EL (cell line): ENCODE measurements around the gene ABITRAM.
"Not testable (repeated sequence)": the region's sequence is repeated elsewhere in the genome, so short reads cannot be mapped to it uniquely, and the experiment has no call there.

ENCODE experiments used
- DNase-seq: peaks from one replicate; pipeline ENCODE4 v3.0.0-alpha.2; 2016

ABITRAM gene, protein sequence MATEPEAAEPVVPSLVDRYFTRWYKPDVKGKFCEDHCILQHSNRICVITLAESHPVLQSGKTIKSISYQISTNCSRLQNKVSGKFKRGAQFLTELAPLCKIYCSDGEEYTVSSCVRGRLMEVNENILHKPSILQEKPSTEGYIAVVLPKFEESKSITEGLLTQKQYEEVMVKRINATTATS

DNA sequence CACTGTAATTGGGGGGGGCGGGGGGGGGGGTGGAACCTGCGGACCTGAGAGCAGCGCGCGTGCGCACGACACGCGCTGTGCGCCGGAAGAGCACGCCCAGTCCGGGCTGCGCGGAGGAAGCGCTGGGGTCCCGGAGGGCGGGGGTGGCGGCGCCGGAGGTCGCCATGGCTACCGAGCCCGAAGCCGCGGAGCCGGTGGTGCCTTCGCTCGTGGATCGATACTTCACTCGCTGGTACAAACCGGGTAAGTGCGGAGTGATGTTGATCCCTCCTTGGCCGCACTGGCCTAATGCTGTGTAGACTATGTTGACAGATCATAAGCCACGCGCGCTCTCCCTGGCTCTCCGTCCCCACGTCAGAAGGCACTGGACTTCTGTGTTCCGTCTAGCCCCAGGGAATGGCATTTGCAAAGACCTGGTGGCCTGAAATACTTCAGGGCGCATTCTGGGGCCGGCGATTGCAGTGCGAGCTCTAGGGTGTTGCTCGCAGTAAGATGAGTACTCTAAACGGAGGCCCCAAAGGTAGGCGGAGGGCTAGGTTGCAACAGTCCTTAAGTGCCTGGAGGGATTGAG, at the start of gene ABITRAM:
ABITRAM (plus strand) TSS at position 78 of the 571 bp plus-strand sequence; CDS start at position 165, 87 bp downstream.
- DNase-seq = peak; percentile 82

DNA sequence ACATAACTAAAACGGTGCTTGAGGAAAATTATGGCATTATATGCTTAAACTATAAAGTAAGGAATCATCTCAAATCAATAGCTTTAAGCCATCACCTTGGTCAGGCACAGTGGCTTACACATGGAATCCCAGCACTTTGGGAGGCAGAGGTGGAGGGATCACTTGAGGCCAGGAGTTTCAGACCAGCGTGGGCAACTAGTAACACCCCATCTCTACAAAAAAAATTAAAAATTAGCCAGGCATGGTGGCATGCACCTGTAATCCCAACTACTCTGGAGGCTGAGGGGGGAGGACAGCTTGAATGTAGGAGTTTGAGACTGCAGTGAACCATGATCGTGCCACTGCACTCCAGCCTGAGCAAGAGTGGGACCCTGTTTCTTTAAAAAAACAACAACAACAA, 49.5 kb upstream of the ABITRAM start:
- DNase-seq = no peak

DNA sequence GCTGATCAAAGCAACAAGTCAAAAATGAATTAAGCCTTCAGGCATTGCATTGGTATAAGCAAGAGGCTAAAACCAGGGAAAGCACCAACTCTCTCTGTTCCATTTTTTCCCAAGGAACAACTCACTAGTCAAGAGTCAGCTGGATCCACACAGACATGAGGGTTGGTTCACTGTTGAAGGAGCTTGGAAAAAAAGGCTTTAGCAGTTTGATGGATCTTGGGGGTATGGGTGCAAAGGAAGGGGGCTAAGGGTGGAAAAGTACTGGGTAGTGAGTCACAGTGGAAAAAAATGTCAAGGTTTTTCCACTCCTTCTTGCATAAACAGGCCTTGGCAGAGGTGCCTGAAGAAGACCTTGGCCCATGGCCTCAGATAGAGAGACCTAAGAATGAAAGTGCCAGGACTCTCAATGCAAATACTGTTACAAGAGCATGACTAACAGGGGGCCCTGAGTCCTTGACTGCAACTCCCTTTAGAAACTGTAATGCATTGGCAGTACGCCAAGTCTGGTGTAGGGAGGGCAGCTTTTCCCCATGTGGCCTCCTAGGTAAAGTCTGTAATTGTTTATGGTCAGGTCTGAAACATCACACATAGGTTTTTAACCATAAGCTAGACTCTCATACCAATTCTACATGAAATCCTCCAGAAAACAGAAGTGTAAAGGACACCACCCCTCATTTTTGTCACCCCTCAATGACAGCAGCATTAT, 48.4 kb upstream of the ABITRAM start:
- peak; percentile 74 for DNase-seq

DNA sequence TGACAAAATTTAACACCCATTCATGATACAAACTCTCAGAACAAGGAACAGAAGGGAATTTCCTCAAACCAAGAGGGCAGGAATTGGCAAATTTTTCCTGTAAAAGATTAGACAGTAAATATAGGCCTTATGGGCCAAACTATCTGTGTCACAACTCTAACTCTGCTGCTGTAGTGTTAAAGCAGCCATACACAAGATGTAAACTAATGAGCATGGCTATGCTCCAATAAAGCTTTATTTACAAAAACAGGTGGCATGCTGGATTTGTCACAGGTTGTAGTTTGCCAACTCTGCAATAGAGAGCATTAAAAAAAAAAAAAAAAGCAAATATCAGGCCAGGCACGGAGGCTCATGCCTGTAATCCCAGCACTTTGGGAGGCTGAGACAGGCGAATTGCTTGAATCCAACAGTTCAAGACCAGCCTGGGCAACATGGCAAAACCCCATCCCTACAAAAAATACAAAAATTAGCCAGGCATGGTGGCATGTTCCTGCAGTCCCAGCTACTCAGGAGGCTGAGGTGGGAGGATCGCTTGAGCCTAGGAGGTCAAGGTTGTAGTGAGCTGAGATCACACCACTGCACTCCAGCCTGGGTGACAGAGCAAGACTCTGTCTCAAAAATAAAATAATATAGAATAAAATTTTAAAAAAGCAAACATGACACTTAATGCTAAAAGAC, 47.5 kb upstream of the ABITRAM start:
- not testable (repeated sequence) for DNase-seq

DNA sequence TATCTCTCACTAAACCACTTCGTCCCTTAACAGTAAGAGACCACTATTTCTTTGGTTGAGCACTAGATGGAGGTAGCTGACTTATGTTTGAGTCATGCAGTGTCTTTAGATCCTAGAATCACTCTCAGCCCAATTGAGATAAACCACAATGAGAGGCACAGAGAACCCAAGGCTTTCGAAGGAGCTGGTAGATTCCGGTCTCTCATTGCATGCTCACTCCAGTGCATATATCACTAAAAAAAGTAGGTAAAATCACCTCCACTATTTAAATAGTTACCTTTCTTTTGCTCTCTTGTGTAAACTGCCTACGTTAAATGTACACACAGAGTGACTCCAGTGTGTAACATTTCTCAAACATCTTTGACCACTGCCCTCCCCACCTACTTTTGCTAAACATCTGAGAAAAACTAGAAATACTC, 44.5 kb upstream of the ABITRAM start:
- DNase-seq = peak; percentile 23

DNA sequence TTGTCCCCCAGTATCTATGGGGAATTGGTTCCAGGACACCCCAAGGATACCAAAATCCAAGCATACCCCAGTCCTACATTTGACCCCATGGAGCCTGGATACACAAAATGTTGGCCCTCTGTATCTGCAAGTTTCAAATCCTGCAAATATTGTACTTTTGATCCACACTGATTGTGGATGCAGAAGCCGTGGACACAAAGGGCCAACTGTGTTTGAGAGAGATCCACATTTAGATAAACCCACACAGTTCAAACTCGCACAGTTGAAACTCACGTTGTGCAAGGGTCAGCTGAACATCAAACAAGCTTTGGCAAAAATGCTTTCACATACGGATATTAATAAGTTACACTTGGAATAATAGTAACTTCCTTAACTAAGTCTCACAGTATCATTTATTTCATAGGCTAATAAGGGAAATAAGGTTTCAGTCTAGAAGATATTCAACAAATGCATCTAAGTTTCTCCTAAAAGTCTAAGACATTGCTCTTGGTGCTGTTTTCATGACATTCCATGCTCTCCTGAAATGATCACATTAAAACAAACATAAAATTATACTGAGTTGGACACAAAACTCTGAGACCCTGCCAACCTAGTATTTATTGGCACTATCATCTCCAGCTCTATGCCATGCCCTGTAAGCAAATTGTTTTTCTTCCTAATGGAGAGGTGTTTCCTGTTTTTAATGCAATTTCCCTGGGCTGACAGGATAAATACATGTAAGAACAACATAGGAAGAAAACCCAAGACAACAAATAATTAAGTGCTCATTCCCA, 39.8 kb upstream of the ABITRAM start:
- no peak for DNase-seq

DNA sequence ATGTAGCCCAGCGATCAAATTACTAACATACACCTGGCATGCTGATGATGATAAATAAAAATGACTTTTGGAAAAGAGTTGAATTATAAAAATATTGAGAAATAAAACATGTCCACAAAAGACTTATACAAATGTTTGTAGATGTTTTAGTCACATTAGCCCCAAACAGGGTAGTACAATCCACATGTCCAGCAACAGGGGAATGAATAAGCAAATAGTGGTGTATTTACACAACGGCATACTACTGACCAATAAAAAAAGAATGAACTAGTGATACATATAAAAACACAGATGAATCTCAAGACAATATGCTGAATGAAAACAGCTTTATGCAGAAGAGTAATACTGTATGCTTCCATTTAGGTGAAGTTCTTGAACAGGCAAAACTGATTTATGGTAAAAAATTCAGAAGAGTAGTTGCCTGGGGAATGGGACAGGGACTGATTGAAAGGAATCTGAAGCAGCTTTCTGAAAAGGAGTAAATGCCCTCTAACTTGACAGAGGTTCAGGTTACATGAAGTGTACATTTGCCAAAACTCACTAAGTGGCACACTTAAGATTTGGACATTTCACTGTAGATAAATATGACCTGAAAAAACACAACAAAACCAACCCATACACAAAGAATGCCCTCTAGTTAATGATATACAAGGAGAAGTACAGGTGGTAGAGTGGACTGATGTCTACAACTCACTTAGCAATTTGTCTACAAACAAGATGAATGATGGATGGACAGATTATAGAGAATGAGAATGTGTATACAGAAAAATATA, 36.7 kb upstream of the ABITRAM start:
- DNase-seq = no peak

DNA sequence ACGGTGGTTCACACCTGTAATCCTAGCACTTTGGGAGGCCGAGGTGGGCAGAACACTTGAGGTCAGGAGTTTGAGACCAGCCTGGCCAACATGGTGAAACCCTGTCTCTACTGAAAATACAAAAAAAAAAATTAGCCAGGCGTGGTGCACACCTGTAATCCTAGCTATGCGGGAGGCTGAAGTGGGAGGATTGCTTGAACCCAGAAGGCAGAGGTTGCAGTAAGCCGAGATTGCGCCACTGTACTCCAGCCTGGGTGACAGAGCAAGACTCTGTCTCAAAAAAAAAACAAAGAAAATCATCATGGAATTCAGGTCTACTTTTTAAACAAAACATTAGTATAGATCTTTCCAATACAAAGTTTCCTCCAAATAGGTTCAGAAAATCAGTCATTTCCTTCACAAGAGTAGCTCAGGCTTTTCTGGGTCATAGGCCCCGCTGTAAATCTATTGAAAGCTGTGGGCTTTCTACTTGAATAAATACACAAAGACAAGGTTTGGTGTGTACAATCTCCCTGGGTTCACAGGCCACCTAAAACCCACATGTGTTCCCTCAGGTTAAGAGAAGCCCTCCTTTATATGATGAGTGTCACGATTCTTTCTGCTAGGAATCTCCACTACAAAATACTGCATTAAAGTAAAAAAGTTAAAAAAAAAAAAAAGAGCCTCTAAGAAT, 35.0 kb upstream of the ABITRAM start:
- not testable (repeated sequence) for DNase-seq

DNA sequence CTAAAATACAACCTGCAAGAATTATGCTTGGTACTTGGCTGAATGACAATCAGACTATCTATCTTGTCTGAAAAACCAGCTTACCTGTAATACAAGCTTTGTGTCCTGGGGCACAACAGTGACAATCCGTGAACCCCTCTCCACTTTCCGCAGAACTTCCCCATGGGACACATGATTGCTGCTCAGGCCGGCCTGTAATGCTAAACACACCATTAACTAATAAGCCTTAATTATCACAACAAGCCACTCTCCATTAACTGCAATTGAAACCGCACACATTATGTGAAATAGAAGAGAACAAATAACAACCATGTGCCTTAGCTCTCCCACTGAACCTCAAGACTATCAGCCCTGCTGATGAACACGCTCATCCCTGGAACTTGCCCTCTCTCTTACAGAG, 34.0 kb upstream of the ABITRAM start:
- no peak for DNase-seq

DNA sequence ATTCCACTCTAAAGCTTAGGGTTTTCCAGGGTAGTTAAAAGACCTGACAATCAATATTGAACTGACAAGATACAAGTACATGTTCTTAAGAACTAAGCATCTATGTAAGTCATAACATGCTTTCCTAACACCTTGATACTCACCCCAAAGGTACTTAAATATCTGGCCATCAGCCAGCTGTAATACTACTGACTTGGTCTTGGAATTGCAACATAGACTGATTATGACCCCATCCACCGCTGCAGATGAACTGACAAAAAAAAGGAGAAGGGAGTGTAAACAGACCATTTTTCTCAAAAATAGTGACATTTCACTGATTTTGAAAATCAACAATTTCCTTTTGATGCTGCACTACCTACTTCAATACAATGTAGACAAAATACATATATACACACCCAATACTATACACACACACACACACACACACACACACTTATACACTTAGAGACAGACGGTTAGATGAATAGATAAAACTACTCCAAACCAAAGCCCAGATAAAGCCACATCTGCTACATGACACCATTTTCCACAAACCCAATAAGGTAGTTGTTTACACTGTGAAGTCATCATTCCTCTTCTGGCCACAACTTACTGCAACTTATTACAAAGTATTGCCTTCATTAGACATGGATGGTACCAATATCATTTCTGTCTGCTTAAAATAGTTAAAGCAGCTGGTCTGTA, 30.6 kb upstream of the ABITRAM start:
- DNase-seq = no peak

DNA sequence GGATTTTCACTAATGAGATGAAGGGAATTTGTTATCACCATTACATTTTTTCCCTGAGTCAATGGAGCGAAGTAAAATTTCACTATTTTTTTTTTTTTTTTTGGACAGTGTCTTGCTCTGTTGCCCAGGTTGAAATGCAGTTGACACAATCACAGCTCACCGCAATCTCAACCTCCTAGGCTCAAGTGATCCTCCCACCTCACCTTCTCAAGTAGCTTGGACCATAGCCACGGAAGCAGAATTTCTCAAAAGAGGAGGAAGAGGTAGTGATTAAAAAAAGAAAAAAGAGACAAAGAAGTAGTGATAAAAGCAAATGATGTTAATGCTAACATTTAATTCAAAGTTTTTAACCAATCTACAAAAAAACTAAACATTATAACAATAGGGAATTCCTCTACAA, 30.0 kb upstream of the ABITRAM start:
- DNase-seq = no peak

DNA sequence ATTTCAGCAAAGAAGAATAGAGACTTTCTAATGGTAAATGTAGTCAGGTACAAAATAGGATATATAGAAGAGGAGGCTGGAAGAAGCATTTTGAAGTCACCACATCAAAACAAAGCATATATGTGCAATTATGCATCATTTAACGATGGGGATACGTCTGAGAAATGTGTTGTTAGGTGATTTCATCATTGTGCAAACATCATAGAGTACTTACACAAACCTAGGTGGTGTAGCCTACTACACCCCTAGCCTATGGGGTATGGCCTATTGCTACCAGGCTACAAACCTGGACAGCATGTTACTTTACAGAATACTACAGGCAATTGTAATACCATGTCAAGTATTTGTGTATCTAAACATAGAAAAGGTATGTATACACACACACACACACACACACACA, 28.7 kb upstream of the ABITRAM start:
- no peak for DNase-seq

DNA sequence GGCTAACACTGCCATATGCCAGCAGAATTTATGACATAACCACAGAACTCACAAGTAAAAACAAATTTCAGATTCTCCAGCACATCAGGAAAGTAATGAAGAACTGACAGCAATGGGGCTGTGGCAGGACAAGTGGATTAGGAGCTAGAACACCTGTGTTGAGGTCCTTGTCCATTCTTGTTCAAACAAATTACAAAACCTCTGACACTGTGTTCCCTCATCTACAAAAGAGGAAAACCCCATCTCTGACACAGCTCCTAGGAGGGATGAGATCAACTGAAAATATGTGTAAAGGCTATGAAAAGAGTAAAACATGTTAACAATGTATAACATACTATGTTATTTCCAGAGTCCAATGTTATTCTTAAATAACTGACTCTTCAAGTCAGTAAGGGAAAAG, 23.8 kb upstream of the ABITRAM start:
- DNase-seq = no peak

DNA sequence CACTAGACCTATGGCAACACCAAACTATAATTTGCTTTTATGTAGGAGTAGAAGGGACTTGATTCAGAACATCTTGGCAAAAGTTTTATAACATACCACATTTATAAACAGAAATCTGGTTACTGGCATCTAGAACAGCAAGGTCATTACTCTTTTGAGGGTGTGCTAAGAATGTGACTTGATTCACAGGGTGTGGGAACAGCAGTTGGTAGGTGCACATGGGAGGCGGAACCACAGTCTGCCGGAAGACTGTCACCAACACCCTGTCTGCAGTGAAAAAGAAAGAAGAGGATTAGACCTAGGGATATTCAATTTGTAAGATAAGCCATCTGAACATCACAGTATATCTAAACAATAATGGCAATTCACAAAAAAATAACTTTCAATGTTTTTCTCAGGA, 23.3 kb upstream of the ABITRAM start:
- DNase-seq = no peak

DNA sequence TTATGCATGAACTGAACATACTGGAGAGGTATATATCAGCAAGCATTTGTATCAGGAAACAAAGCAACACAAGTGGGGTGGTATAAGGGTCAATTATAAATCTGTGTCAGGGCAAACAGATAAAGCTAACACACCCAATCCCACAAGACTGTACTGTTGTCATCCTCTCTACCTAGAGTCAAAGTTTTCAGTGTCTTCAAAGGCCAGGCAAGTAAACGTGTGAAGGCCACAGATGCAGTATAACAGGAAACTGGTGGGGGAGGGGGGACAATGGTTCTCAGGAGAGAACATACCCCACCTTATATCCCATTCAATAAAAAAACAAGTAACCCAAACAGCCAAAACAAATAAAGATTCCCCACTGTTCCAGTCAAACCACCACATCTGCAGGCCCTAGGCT, 22.4 kb upstream of the ABITRAM start:
- DNase-seq = no peak

DNA sequence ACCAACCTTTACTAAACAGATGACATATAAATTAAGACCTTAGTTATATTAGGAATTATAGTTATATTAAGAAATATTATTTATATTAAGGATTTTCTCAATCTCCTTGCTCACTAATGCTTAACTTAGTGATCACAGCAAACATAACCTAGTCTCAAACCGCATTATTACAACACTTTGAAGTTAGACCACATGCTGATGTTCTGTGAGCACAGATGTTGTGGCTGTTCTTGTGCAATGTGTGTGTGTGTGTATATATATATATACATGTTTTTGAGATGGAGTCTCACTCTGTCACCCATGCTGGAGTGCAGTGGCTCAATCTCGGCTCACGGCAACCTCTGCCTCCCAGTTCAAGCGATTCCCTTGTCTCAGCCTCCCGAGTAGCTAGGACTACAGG, 20.8 kb upstream of the ABITRAM start:
- DNase-seq = no peak

DNA sequence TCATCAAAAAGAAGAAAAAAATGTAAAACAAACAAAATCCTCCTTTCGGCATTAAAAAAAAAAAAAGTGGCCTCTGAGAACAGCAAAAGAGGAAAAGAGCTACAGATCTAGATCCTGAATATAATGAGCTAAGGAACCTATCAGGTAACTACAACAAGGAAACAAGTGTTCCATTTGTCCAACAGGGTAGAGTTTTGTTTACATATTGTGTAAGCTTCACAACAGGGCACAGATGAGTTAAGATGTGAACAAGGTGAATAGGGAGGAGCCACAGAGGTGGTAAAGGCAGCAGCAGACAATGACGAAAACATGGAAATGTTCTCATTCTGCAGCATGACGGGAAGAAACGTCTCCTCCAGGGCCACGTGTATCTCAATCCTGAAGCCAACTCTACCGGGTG, 14.7 kb upstream of the ABITRAM start:
- no peak for DNase-seq

DNA sequence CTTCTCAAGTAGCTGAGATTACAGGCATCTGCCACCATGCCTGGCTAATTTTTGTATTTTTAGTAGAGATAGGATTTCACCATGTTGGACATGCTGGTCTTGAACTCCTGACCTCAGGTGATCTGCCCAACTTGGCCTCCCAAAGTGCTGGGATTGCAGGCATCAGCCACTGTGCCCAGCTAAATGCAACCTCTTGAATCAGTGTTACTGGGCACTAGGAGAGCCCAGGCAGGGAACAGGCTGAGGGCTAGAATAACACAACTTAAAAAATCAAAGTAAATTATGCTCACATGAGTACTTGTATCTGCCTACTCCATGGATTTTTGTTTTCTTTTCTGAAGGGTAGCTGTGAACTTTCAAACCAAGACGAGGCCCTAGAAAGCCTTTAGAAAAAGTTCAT, 13.8 kb upstream of the ABITRAM start:
- not testable (repeated sequence) for DNase-seq

DNA sequence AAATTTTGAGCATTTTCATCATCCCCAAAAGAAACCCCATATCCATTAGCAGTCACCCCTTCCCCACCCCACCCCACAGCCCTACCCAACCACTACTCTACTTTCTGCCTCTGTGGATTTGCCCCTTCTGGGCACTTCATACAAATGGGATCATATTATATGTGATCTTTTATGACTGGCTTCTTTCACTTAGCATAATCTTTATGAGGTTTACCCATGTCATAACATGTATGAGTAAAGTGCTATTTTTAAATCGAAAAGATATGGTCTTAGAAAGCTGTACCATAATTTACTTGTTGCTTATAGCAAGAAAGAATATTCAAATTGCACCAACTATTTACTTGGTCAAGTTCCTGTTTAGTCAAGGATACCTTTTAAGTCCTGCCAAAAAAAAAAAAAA, 13.0 kb upstream of the ABITRAM start:
- no peak for DNase-seq

DNA sequence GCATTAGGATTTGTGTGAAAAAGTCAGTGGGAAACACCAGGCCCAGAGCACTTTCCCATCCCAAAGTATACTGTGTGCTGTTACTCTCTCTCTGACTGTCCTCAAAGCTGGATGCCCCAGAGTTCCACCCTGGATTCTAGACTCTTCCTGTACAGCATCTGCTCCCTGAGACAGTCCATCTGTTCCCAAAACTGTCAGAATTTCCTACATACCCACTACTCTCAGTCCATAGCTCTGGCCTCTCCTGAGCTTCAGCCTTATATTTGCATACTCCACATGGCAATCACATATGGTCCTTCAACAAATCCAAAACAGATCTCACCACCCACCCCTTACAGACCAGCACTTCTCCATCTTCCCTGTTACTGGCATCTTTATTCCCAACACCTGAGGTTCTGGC, 9.7 kb upstream of the ABITRAM start:
- DNase-seq = no peak

DNA sequence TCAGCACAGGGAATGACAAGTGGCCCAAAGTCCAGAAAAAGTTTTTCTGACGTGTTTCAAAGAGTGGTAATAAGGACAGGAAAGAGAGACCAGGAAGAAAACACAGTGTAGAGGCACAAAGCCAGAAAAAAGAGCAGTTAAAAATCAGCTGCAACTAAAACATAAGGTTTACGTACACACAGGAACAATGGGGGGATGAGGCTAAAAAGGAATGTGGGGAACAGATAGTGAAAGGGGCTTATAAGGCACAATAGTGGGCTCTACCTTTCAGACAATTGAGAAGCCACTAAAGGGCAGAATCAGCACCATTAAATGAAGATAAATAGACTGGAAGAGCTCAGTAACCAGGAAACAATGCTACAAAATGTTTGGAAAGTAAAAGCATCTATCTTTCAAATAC, 5.8 kb upstream of the ABITRAM start:
- DNase-seq = no peak
